K562 (cell line): ENCODE results near the gene DHRS7C.

ENCODE experiments used
- FOSL1 ChIP-seq: fragments of 200-800 bp; sonication (Bioruptor generic); conservative IDR thresholded peaks from 2 replicates; pipeline ENCODE4 v1.6.1; 2016; ENCODE audit warnings: missing genetic modification characterization, missing compliant biosample characterization
- MAFG ChIP-seq: fragments of 450-650 bp; conservative IDR thresholded peaks from 2 replicates; pipeline ENCODE4 v1.6.1; 2016; ENCODE audit warnings: missing genetic modification characterization, missing compliant biosample characterization
- MTA3 ChIP-seq: fragments of 450-650 bp; formaldehyde crosslinking; IDR thresholded peaks from 2 replicates; pipeline ENCODE4 v1.6.1; 2017; ENCODE audit warnings: mild to moderate bottlenecking, borderline replicate concordance
- SMAD1 ChIP-seq: fragments of 150-350 bp; IDR thresholded peaks from 2 replicates; pipeline ENCODE4 v1.6.1; 2014; ENCODE audit warnings: low read length, low read depth; ENCODE audit not compliant: partially characterized antibody
- SNRNP70 ChIP-seq: fragments of 200-400 bp; formaldehyde crosslinking; optimal IDR thresholded peaks from 2 replicates; pipeline ENCODE3; 2017; ENCODE audit warnings: low read depth, low read length
- TF ChIP-seq, protein P1 (sequence below): fragments of 250-450 bp; sonication (Bioruptor Pico); IDR thresholded peaks from 2 replicates; pipeline ENCODE4 v1.5.0; 2022; ENCODE audit warnings: mild to moderate bottlenecking
- TF ChIP-seq, protein P2 (sequence below): sonication (generic); formaldehyde crosslinking; IDR thresholded peaks from 2 replicates; pipeline ENCODE4 v1.8.0; 2022; ENCODE audit warnings: mild to moderate bottlenecking, missing genetic modification reagents
- TF ChIP-seq, protein P3 (sequence below): sonication (generic); formaldehyde crosslinking; IDR thresholded peaks from 2 replicates; pipeline ENCODE4 v1.8.1; 2022; ENCODE audit warnings: missing genetic modification reagents
- TF ChIP-seq, protein P4 (sequence below): sonication (generic); formaldehyde crosslinking; IDR thresholded peaks from 2 replicates; pipeline ENCODE4 v1.8.1; 2023; ENCODE audit warnings: mild to moderate bottlenecking, missing genetic modification reagents
- TF ChIP-seq, protein P5 (sequence below), 3 experiments: IDR thresholded peaks in 2 of 3; conservative IDR thresholded peaks in 1 of 3; 2 replicates each; pipeline ENCODE4 v1.5.1; 2011 to 2012; ENCODE audit warnings: low read length in 3 of 3, mild to moderate bottlenecking in 3 of 3, control low read depth in 2 of 3, improper control_type of control experiment in 1 of 3, inconsistent platforms in 1 of 3, low read depth in 1 of 3, mixed read lengths in 1 of 3, moderate library complexity in 1 of 3; ENCODE audit not compliant: insufficient read depth in 2 of 3
- TF ChIP-seq, protein P6 (sequence below): IDR thresholded peaks from 2 replicates; pipeline ENCODE4 v1.6.1; 2012; ENCODE audit warnings: low read depth, low read length, improper control_type of control experiment, borderline replicate concordance

DNA sequence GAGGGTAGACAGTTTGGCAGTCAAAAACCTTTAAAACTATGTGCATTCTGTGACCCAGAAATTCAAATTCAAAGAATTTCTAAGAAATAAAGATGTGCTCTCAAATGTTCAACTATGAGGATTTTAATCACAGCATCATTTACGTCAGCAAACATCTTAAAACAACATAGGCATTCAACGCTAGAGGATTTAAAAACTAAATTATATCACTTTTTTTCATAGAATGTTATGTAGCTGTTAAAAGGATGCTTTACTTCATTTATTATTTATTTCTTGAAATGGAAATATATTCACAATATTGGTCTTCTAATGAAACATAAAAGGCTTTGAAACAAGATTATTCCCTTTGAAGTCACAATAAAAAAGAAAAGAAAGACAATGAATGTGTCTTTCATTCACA is 38.0 kb upstream of the DHRS7C start:
- TF ChIP-seq MTA3: no peak
- TF ChIP-seq, protein P1, sequence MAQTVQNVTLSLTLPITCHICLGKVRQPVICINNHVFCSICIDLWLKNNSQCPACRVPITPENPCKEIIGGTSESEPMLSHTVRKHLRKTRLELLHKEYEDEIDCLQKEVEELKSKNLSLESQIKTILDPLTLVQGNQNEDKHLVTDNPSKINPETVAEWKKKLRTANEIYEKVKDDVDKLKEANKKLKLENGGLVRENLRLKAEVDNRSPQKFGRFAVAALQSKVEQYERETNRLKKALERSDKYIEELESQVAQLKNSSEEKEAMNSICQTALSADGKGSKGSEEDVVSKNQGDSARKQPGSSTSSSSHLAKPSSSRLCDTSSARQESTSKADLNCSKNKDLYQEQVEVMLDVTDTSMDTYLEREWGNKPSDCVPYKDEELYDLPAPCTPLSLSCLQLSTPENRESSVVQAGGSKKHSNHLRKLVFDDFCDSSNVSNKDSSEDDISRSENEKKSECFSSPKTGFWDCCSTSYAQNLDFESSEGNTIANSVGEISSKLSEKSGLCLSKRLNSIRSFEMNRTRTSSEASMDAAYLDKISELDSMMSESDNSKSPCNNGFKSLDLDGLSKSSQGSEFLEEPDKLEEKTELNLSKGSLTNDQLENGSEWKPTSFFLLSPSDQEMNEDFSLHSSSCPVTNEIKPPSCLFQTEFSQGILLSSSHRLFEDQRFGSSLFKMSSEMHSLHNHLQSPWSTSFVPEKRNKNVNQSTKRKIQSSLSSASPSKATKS (CRISPR knock-in tag): no peak
- TF ChIP-seq SMAD1: no peak
- no peak for TF ChIP-seq FOSL1 (tag)
- TF ChIP-seq, protein P2, sequence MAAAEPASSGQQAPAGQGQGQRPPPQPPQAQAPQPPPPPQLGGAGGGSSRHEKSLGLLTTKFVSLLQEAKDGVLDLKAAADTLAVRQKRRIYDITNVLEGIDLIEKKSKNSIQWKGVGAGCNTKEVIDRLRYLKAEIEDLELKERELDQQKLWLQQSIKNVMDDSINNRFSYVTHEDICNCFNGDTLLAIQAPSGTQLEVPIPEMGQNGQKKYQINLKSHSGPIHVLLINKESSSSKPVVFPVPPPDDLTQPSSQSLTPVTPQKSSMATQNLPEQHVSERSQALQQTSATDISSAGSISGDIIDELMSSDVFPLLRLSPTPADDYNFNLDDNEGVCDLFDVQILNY: no peak
- TF ChIP-seq MAFG (tag): no peak
- no peak for TF ChIP-seq SNRNP70
- TF ChIP-seq, protein P3, sequence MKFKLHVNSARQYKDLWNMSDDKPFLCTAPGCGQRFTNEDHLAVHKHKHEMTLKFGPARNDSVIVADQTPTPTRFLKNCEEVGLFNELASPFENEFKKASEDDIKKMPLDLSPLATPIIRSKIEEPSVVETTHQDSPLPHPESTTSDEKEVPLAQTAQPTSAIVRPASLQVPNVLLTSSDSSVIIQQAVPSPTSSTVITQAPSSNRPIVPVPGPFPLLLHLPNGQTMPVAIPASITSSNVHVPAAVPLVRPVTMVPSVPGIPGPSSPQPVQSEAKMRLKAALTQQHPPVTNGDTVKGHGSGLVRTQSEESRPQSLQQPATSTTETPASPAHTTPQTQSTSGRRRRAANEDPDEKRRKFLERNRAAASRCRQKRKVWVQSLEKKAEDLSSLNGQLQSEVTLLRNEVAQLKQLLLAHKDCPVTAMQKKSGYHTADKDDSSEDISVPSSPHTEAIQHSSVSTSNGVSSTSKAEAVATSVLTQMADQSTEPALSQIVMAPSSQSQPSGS (CRISPR knock-in tag): no peak
- TF ChIP-seq, protein P4, sequence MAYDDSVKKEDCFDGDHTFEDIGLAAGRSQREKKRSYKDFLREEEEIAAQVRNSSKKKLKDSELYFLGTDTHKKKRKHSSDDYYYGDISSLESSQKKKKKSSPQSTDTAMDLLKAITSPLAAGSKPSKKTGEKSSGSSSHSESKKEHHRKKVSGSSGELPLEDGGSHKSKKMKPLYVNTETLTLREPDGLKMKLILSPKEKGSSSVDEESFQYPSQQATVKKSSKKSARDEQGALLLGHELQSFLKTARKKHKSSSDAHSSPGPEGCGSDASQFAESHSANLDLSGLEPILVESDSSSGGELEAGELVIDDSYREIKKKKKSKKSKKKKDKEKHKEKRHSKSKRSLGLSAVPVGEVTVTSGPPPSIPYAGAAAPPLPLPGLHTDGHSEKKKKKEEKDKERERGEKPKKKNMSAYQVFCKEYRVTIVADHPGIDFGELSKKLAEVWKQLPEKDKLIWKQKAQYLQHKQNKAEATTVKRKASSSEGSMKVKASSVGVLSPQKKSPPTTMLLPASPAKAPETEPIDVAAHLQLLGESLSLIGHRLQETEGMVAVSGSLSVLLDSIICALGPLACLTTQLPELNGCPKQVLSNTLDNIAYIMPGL (CRISPR knock-in tag): no peak
- TF ChIP-seq, protein P5, sequence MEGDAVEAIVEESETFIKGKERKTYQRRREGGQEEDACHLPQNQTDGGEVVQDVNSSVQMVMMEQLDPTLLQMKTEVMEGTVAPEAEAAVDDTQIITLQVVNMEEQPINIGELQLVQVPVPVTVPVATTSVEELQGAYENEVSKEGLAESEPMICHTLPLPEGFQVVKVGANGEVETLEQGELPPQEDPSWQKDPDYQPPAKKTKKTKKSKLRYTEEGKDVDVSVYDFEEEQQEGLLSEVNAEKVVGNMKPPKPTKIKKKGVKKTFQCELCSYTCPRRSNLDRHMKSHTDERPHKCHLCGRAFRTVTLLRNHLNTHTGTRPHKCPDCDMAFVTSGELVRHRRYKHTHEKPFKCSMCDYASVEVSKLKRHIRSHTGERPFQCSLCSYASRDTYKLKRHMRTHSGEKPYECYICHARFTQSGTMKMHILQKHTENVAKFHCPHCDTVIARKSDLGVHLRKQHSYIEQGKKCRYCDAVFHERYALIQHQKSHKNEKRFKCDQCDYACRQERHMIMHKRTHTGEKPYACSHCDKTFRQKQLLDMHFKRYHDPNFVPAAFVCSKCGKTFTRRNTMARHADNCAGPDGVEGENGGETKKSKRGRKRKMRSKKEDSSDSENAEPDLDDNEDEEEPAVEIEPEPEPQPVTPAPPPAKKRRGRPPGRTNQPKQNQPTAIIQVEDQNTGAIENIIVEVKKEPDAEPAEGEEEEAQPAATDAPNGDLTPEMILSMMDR (IDR thresholded peaks at IDR 0.05 in 2 of 3, conservative IDR thresholded peaks at IDR 0.05 in 1 of 3; ENCODE audit: insufficient read depth in 2 of 3, low read depth in 1 of 3, low read length in 3 of 3): no peak
- TF ChIP-seq, protein P6, sequence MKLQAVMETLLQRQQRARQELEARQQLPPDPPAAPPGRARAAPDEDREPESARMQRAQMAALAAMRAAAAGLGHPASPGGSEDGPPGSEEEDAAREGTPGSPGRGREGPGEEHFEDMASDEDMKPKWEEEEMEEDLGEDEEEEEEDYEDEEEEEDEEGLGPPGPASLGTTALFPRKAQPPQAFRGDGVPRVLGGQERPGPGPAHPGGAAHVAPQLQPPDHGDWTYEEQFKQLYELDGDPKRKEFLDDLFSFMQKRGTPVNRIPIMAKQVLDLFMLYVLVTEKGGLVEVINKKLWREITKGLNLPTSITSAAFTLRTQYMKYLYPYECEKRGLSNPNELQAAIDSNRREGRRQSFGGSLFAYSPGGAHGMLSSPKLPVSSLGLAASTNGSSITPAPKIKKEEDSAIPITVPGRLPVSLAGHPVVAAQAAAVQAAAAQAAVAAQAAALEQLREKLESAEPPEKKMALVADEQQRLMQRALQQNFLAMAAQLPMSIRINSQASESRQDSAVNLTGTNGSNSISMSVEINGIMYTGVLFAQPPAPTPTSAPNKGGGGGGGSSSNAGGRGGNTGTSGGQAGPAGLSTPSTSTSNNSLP: no peak
